ENCODE results near the gene FOXRED1. TPM values are rescaled to one million over a fixed set of nuclear protein-coding genes. Genes with fewer than 3 reads are reported as not detected.

The FOXRED1 gene
- total and polyA plus RNA-seq, 2 of the 13 experiments (the other 11 are each of a cell fraction or from before 2014, with no cell fraction given), result 29.6 to 42.9 TPM

GRCh38 chr11:126268708-126269579 lies at the start of gene FOXRED1, which contains the start of gene SRPRA (continued):
- TF ChIP-seq, protein P1, sequence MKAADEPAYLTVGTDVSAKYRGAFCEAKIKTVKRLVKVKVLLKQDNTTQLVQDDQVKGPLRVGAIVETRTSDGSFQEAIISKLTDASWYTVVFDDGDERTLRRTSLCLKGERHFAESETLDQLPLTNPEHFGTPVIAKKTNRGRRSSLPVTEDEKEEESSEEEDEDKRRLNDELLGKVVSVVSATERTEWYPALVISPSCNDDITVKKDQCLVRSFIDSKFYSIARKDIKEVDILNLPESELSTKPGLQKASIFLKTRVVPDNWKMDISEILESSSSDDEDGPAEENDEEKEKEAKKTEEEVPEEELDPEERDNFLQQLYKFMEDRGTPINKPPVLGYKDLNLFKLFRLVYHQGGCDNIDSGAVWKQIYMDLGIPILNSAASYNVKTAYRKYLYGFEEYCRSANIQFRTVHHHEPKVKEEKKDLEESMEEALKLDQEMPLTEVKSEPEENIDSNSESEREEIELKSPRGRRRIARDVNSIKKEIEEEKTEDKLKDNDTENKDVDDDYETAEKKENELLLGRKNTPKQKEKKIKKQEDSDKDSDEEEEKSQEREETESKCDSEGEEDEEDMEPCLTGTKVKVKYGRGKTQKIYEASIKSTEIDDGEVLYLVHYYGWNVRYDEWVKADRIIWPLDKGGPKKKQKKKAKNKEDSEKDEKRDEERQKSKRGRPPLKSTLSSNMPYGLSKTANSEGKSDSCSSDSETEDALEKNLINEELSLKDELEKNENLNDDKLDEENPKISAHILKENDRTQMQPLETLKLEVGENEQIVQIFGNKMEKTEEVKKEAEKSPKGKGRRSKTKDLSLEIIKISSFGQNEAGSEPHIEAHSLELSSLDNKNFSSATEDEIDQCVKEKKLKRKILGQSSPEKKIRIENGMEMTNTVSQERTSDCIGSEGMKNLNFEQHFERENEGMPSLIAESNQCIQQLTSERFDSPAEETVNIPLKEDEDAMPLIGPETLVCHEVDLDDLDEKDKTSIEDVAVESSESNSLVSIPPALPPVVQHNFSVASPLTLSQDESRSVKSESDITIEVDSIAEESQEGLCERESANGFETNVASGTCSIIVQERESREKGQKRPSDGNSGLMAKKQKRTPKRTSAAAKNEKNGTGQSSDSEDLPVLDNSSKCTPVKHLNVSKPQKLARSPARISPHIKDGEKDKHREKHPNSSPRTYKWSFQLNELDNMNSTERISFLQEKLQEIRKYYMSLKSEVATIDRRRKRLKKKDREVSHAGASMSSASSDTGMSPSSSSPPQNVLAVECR (CRISPR knock-in tag; IDR thresholded peaks at IDR 0.05; ENCODE audit: borderline replicate concordance), result peak; percentile 98
- TF ChIP-seq KDM2A (CRISPR knock-in tag; IDR thresholded peaks at IDR 0.05; ENCODE audit: borderline replicate concordance, low read depth), result peak; percentile 99
- no peak for TF ChIP-seq CCDC6 (CRISPR knock-in tag; IDR thresholded peaks at IDR 0.05)
- TF ChIP-seq DZIP1 (CRISPR knock-in tag; IDR thresholded peaks at IDR 0.05), result no peak
- TF ChIP-seq ZNF296 (CRISPR knock-in tag; conservative IDR thresholded peaks at IDR 0.05), result no peak
- TF ChIP-seq, protein P2, sequence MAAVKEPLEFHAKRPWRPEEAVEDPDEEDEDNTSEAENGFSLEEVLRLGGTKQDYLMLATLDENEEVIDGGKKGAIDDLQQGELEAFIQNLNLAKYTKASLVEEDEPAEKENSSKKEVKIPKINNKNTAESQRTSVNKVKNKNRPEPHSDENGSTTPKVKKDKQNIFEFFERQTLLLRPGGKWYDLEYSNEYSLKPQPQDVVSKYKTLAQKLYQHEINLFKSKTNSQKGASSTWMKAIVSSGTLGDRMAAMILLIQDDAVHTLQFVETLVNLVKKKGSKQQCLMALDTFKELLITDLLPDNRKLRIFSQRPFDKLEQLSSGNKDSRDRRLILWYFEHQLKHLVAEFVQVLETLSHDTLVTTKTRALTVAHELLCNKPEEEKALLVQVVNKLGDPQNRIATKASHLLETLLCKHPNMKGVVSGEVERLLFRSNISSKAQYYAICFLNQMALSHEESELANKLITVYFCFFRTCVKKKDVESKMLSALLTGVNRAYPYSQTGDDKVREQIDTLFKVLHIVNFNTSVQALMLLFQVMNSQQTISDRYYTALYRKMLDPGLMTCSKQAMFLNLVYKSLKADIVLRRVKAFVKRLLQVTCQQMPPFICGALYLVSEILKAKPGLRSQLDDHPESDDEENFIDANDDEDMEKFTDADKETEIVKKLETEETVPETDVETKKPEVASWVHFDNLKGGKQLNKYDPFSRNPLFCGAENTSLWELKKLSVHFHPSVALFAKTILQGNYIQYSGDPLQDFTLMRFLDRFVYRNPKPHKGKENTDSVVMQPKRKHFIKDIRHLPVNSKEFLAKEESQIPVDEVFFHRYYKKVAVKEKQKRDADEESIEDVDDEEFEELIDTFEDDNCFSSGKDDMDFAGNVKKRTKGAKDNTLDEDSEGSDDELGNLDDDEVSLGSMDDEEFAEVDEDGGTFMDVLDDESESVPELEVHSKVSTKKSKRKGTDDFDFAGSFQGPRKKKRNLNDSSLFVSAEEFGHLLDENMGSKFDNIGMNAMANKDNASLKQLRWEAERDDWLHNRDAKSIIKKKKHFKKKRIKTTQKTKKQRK (IDR thresholded peaks at IDR 0.05; ENCODE audit: low read length), result no peak
- TF ChIP-seq, protein P3, sequence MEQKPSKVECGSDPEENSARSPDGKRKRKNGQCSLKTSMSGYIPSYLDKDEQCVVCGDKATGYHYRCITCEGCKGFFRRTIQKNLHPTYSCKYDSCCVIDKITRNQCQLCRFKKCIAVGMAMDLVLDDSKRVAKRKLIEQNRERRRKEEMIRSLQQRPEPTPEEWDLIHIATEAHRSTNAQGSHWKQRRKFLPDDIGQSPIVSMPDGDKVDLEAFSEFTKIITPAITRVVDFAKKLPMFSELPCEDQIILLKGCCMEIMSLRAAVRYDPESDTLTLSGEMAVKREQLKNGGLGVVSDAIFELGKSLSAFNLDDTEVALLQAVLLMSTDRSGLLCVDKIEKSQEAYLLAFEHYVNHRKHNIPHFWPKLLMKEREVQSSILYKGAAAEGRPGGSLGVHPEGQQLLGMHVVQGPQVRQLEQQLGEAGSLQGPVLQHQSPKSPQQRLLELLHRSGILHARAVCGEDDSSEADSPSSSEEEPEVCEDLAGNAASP (CRISPR knock-in tag; IDR thresholded peaks at IDR 0.05; ENCODE audit: borderline replicate concordance), result no peak
- TF ChIP-seq FLYWCH1 (CRISPR knock-in tag; IDR thresholded peaks at IDR 0.05), result no peak
- no peak for TF ChIP-seq ZNF441 (CRISPR knock-in tag; IDR thresholded peaks at IDR 0.05; ENCODE audit: borderline replicate concordance)
- no peak for TF ChIP-seq RFX1 (IDR thresholded peaks at IDR 0.05)
- no peak for TF ChIP-seq ZNF580 (CRISPR knock-in tag; IDR thresholded peaks at IDR 0.05; ENCODE audit: borderline replicate concordance, low read depth)
- TF ChIP-seq ATRX (CRISPR knock-in tag; IDR thresholded peaks at IDR 0.05; ENCODE audit: borderline replicate concordance), result no peak
- peak; percentile 91 for TF ChIP-seq SP4 (CRISPR knock-in tag; IDR thresholded peaks at IDR 0.05)
- peak; percentile 85 for TF ChIP-seq SP2 (CRISPR knock-in tag; IDR thresholded peaks at IDR 0.05)
- no peak for TF ChIP-seq THAP8 (CRISPR knock-in tag; IDR thresholded peaks at IDR 0.05; ENCODE audit: borderline replicate concordance)

Data from HepG2 (cell line).